Chondrocyte (in vitro differentiated cells): ENCODE measurements around the gene ARID5B. TPM values are rescaled to one million over a fixed set of nuclear protein-coding genes. Genes with fewer than 3 reads are reported as not detected.

Experiments used
- DNase-seq: peaks from one replicate; pipeline ENCODE4 v3.0.0; 2021; ENCODE audit warnings: mixed read lengths, low spot score
- H3K27ac Mint-ChIP-seq: one replicate; pipeline ENCODE4 v1.8.0; 2021; ENCODE audit warnings: mild to moderate bottlenecking, moderate library complexity, mixed read lengths; ENCODE audit not compliant: unreplicated experiment
- H3K27me3 Mint-ChIP-seq: 2 replicates; pipeline ENCODE4 v1.8.0; 2021; ENCODE audit warnings: low read depth, mixed read lengths
- H3K36me3 Mint-ChIP-seq: 2 replicates; pipeline ENCODE4 v1.8.0; 2021; ENCODE audit warnings: low read depth, mixed read lengths
- H3K4me1 Mint-ChIP-seq: 2 replicates; pipeline ENCODE4 v1.8.0; 2021; ENCODE audit warnings: low read depth, mild to moderate bottlenecking, mixed read lengths
- H3K4me3 Mint-ChIP-seq: one replicate; pipeline ENCODE4 v1.8.0; 2021; ENCODE audit warnings: mild to moderate bottlenecking, moderate library complexity, mixed read lengths; ENCODE audit not compliant: unreplicated experiment
- H3K9me3 Mint-ChIP-seq: 2 replicates; pipeline ENCODE4 v1.8.0; 2021; ENCODE audit warnings: low read depth, mixed read lengths
- total RNA-seq: library from RNA; stranded (reverse); gene quantifications from 3 replicates; pipeline ENCODE4 v1.2.1, GENCODE V29; 2021
- TF ChIP-seq, protein P1 (sequence below): fragments of 200-600 bp; sonication (generic); IDR thresholded peaks from 2 replicates; pipeline ENCODE4 v1.5.0; 2021; ENCODE audit warnings: antibody characterized with exemption, mild to moderate bottlenecking, moderate library complexity

The ARID5B gene
- total RNA-seq, 1 donor from 2014 or later, result 93.6 TPM

DNA sequence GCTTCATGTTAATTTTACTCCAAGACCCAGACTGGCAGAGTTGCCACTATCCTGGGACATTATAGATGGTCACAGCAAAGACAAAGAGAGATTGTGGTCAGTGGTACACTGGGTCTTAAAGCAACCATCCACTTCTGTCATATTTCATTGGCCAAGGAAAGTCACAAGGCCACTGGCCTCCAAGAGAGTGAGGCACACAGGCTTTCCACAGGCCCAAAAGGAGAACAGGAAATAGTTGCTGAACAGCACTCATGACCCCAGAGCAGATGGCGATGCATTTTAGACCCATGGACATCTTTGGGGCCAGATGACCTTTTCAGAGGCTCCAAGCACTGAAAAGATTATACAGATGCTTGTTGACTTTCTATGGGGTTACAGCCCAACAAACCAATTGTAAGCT is 97.4 kb downstream of the ARID5B start:
- DNase-seq, result no peak
- H3K27me3 Mint-ChIP-seq, result no peaks in the 10 kb centered on the region
- TF ChIP-seq, protein P1, sequence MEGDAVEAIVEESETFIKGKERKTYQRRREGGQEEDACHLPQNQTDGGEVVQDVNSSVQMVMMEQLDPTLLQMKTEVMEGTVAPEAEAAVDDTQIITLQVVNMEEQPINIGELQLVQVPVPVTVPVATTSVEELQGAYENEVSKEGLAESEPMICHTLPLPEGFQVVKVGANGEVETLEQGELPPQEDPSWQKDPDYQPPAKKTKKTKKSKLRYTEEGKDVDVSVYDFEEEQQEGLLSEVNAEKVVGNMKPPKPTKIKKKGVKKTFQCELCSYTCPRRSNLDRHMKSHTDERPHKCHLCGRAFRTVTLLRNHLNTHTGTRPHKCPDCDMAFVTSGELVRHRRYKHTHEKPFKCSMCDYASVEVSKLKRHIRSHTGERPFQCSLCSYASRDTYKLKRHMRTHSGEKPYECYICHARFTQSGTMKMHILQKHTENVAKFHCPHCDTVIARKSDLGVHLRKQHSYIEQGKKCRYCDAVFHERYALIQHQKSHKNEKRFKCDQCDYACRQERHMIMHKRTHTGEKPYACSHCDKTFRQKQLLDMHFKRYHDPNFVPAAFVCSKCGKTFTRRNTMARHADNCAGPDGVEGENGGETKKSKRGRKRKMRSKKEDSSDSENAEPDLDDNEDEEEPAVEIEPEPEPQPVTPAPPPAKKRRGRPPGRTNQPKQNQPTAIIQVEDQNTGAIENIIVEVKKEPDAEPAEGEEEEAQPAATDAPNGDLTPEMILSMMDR, result no peak
- no peak overlapping the region for H3K4me3 Mint-ChIP-seq
- H3K4me1 Mint-ChIP-seq, result peaks cover 29% of the 10 kb centered on the region
- peaks cover 14% of the 10 kb centered on the region for H3K36me3 Mint-ChIP-seq
- H3K9me3 Mint-ChIP-seq, result peaks cover 6% of the 10 kb centered on the region
- no peak overlapping the region for H3K27ac Mint-ChIP-seq

DNA sequence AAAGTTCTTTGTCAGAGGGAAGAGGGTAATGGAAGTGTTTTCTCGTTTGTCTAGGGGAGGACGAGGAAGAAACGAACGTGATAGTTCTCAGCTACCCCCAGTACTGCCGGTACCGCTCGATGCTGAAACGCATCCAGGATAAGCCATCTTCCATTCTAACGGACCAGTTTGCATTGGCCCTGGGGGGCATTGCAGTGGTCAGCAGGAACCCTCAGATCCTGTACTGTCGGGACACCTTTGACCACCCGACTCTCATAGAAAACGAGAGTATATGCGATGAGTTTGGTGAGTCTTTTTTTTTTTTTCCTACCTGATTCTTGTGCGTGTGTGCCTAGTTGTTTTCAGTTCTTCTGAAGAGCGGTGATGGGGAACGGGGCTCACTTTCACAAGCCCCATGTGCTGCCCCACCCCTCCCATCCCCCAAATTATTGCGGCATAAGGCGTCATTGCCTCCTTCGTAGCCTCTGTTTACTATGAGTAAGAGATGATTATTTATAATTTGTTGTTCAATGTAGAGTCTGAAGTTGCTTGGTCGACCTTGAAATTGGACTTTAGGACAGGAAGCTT is 98.6 kb downstream of the ARID5B start:
- Mint-ChIP-seq H3K27me3 (no peaks in the 10 kb centered on the region), H3K9me3 (peaks cover 6% of the 10 kb centered on the region), H3K4me3 (no peak overlapping the region), H3K36me3 (peaks cover 14% of the 10 kb centered on the region), H3K4me1 (peaks cover 21% of the 10 kb centered on the region), H3K27ac (no peak overlapping the region)
- no peak for DNase-seq
- TF ChIP-seq, protein P1, result no peak

DNA sequence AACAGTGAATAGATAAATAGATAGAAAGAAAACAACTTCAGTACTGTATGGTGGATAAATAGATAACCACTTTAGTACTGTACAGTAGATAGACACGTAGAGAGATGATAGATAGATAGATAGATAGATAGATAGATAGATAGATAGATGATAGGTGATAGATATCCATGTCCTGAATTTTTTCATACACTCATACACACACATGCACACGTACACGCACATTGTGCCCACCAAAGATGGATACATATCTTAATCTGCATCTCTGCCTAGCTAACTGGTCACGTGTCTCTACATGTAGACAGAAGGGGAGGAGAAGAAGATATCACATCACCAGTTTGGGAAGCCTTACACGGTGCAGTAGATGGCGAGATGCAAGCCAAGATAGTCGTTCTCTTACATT is 99.2 kb downstream of the ARID5B start:
- TF ChIP-seq, protein P1, result no peak
- Mint-ChIP-seq H3K4me1 (peaks cover 20% of the 10 kb centered on the region), H3K9me3 (peaks cover 6% of the 10 kb centered on the region), H3K27me3 (no peaks in the 10 kb centered on the region), H3K36me3 (peaks cover 15% of the 10 kb centered on the region), H3K4me3 (no peak overlapping the region), H3K27ac (no peak overlapping the region)
- DNase-seq, result no peak

DNA sequence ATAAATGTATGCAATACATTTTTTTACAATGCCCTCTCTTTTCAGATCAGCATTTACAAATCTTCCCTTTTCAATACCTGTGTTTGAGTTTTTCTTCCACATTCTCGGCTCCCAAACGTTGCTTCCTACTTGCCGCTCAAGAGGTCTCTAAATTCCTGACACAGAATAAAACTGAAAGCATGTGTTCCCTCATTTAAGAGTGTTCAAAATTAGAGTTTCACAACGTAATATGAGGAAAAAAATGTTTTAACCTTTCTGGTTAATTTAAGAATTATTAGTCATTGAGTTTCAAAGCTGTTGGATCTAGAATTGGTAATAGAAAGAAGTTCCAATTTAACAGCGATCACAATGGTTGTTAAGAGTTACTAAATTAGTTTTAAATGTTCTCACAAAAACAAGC is 100.4 kb downstream of the ARID5B start:
- no peak overlapping the region for H3K27ac Mint-ChIP-seq
- DNase-seq, result no peak
- TF ChIP-seq, protein P1, result no peak
- H3K9me3 Mint-ChIP-seq, result peaks cover 6% of the 10 kb centered on the region
- H3K36me3 Mint-ChIP-seq, result peaks cover 17% of the 10 kb centered on the region
- H3K27me3 Mint-ChIP-seq, result no peaks in the 10 kb centered on the region
- peaks cover 20% of the 10 kb centered on the region for H3K4me1 Mint-ChIP-seq
- H3K4me3 Mint-ChIP-seq, result no peak overlapping the region

DNA sequence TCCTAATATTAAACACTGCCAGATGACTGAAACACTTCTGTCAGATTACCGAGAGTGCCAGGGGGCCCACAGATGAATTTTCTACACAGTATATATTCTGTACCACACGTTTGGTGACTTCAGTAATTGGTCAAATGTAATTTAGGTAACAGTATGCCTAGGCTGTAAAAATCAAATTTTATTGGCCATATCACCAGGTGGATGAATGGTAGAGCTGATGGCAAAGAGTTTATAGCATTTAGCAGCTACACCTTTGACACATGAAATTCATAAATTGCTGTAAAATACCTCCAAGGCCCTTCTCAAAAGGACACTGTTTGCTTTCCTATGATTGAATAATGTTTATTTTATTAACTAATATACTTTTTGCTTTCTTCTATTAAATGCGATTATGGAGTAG is 101.3 kb downstream of the ARID5B start:
- Mint-ChIP-seq H3K4me1 (peaks cover 16% of the 10 kb centered on the region), H3K9me3 (peaks cover 6% of the 10 kb centered on the region), H3K27ac (no peak overlapping the region), H3K27me3 (no peaks in the 10 kb centered on the region), H3K4me3 (no peak overlapping the region), H3K36me3 (peaks cover 16% of the 10 kb centered on the region)
- TF ChIP-seq, protein P1, result no peak
- DNase-seq, result no peak
